ENCODE results near the gene TMEM225B.
"Not testable (repeated sequence)": the region's sequence is repeated elsewhere in the genome, so short reads cannot be mapped to it uniquely, and the experiment has no call there.

GRCh38 chr7:99580778-99581332 lies 17.2 kb upstream of the TMEM225B start:
- TF ChIP-seq CTCF, POLR2A (IDR thresholded peaks at IDR 0.05): not testable (repeated sequence)
